Right hindlimb (tissue), 1 donor: ENCODE measurements around the gene UTS2R.
"Not testable (repeated sequence)": the region's sequence is repeated elsewhere in the genome, so short reads cannot be mapped to it uniquely, and the experiment has no call there.

Experiments used
- DNase-seq: peaks from one replicate; pipeline ENCODE4 v3.0.0-alpha.2; 2018

The UTS2R gene

GRCh38 chr17:82376042-82376730 lies 4.6 kb downstream of the UTS2R start:
- DNase-seq: peak; percentile 18

GRCh38 chr17:82377294-82377693 lies 5.7 kb downstream of the UTS2R start:
- DNase-seq: not testable (repeated sequence)

GRCh38 chr17:82377924-82378740 lies 6.6 kb downstream of the UTS2R start:
- peak; percentile 19 for DNase-seq

- no peak for DNase-seq
Measured at GRCh38 chr17:82378741-82379021, 7.1 kb downstream of the UTS2R start.

GRCh38 chr17:82380860-82381702 lies 9.5 kb downstream of the UTS2R start:
- DNase-seq: peak; percentile 70

GRCh38 chr17:82381703-82382009 lies 10.1 kb downstream of the UTS2R start:
- not testable (repeated sequence) for DNase-seq

GRCh38 chr17:82382220-82382932 lies 10.8 kb downstream of the UTS2R start:
- DNase-seq: not testable (repeated sequence)

GRCh38 chr17:82382933-82383255 lies 11.3 kb downstream of the UTS2R start:
- no peak for DNase-seq

GRCh38 chr17:82383411-82383810 lies 11.8 kb downstream of the UTS2R start:
- DNase-seq: peak; percentile 34

GRCh38 chr17:82384051-82384729 lies 12.6 kb downstream of the UTS2R start:
- DNase-seq: peak; percentile 43

GRCh38 chr17:82384730-82385481 lies 13.3 kb downstream of the UTS2R start:
- DNase-seq: peak; percentile 76

- peak; percentile 89 for DNase-seq
Measured at GRCh38 chr17:82385559-82386254, 14.1 kb downstream of the UTS2R start.

GRCh38 chr17:82386255-82386831 lies 14.8 kb downstream of the UTS2R start:
- no peak for DNase-seq

- DNase-seq: no peak
Measured at GRCh38 chr17:82386881-82387704, 15.5 kb downstream of the UTS2R start.

GRCh38 chr17:82387705-82388106 lies 16.1 kb downstream of the UTS2R start:
- no peak for DNase-seq

- no peak for DNase-seq
Measured at GRCh38 chr17:82388223-82388921, 16.8 kb downstream of the UTS2R start.

GRCh38 chr17:82388922-82389283 lies 17.3 kb downstream of the UTS2R start:
- no peak for DNase-seq

GRCh38 chr17:82389379-82389778 lies 17.8 kb downstream of the UTS2R start:
- DNase-seq: no peak
